Prostate gland (tissue), 2 donors: Measurements from ENCODE around the gene SHROOM2. TPM values are rescaled to one million over a fixed set of nuclear protein-coding genes. Genes with fewer than 3 reads are reported as not detected.

Experiments used
- DNase-seq: peaks from one replicate; pipeline ENCODE4 v3.0.0-alpha.2; 2019; ENCODE audit warnings: low spot score
- H3K27ac ChIP-seq, 2 donors: fragments of 200-600 bp; sonication (generic); 2 replicates each; pipeline ENCODE4 v1.5.1; 2017 to 2019
- H3K27me3 ChIP-seq: fragments of 200-600 bp; sonication (generic); replicated peaks from 2 replicates; pipeline ENCODE4 v1.5.1; 2019; ENCODE audit not compliant: insufficient read depth
- H3K36me3 ChIP-seq, 2 donors: fragments of 200-600 bp; sonication (generic); 1 replicate in 1 of 2; 2 replicates in 1 of 2; pipeline versions ENCODE4 v1.5.1 to v1.8.1; 2017 to 2019
- H3K4me1 ChIP-seq: fragments of 200-600 bp; sonication (generic); replicated peaks from 2 replicates; pipeline ENCODE4 v1.5.1; 2019
- H3K4me3 ChIP-seq, 2 donors: fragments of 200-600 bp; sonication (generic); 2 replicates each; pipeline ENCODE4 v1.5.1; 2017 to 2019
- H3K9me3 ChIP-seq: fragments of 200-600 bp; sonication (generic); 2 replicates; pipeline ENCODE4 v1.5.1; 2017
- POLR2A ChIP-seq: fragments of 450-650 bp; IDR thresholded peaks from one replicate; pipeline ENCODE4 v1.6.1; 2016; ENCODE audit warnings: antibody characterized with exemption, mild to moderate bottlenecking
- POLR2AphosphoS5 ChIP-seq: sonication (generic); formaldehyde crosslinking; IDR thresholded peaks from one replicate; pipeline ENCODE4 v1.6.1; 2017; ENCODE audit warnings: antibody characterized with exemption
- WGBS: methylation state at CpG from one replicate; pipeline ENCODE4 v1.1.5; 2018; 5-methylcytosine and 5-hydroxymethylcytosine counted together
- intact Hi-C: fragments of 100-400 bp; cut with DNase I; formaldehyde crosslinking; loops from one replicate; pipeline ENCODE4 v1.14.2; 2022
- total RNA-seq, 2 donors: library from RNA; depleted of rRNA; stranded (reverse); fragments of >200 nt; gene quantifications; one replicate each; pipeline ENCODE4 v1.1.0, GENCODE V29; 2016
- TF ChIP-seq, protein P1 (sequence below), 4 experiments: fragments of 200-600 bp in 2 of 4; fragments of 450-650 bp in 2 of 4; sonication (generic) in 2 of 4; IDR thresholded peaks; 1 replicate in 3 of 4; 2 replicates in 1 of 4; pipeline ENCODE4 v1.5.1; 2016 to 2019; ENCODE audit warnings: antibody characterized with exemption in 4 of 4, mild to moderate bottlenecking in 2 of 4, moderate library complexity in 2 of 4

The SHROOM2 gene
- total RNA-seq, 2 donors from 2014 or later: 36.8 to 71.3 TPM

DNA sequence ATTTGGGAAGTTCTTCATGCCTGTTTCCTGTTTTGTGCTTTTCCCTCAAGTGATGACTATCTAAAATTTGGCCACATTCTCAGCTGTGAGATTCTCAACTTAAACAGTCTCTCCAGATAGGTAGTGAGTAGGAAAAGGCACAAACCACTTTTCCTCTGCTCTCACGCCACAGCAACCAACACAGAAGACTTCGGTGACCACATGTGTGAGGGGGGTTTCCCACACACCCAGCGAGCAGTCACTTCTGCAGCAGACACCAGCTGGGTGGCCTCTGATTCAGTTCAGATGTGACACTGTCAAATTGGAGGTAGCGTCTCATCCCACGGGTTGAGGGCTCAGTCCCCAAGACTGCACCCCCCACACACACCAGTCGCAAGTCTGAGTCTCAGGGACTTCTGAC, 155.9 kb downstream of the SHROOM2 start:
- Histone ChIP-seq H3K27ac (no peak overlapping the region), H3K36me3 (no peaks in the 10 kb centered on the region), H3K4me1 (no peaks in the 10 kb centered on the region), H3K4me3 (no peak overlapping the region), H3K27me3 (no peaks in the 10 kb centered on the region), H3K9me3 (no peaks in the 10 kb centered on the region)
- DNase-seq: no peak
- intact Hi-C loops: no loop called here
- no peak for TF ChIP-seq POLR2AphosphoS5
- TF ChIP-seq POLR2A: no peak
- TF ChIP-seq, protein P1, sequence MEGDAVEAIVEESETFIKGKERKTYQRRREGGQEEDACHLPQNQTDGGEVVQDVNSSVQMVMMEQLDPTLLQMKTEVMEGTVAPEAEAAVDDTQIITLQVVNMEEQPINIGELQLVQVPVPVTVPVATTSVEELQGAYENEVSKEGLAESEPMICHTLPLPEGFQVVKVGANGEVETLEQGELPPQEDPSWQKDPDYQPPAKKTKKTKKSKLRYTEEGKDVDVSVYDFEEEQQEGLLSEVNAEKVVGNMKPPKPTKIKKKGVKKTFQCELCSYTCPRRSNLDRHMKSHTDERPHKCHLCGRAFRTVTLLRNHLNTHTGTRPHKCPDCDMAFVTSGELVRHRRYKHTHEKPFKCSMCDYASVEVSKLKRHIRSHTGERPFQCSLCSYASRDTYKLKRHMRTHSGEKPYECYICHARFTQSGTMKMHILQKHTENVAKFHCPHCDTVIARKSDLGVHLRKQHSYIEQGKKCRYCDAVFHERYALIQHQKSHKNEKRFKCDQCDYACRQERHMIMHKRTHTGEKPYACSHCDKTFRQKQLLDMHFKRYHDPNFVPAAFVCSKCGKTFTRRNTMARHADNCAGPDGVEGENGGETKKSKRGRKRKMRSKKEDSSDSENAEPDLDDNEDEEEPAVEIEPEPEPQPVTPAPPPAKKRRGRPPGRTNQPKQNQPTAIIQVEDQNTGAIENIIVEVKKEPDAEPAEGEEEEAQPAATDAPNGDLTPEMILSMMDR (IDR thresholded peaks at IDR 0.05): no peak
- WGBS: 79% methylated on average over 6 of the region's 6 CpGs

DNA sequence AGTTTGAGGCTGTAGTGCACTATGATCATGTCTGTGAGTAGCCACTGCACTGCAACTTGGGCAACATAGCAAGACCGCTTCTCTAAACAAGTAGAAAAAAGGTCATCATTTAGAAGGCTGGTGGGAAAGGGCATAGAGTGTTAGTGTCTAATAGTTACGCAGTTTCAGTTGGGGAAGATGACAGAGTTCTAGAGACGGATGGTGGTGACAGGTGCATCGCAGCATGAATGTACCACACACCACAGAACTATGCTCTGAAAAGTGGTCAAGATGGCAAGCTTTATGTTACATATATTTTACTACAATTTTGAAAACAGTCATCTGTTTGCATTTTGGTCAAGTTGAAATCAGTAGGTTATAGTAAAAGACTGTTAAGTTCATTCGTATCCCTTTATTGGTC, 157.2 kb downstream of the SHROOM2 start:
- DNase-seq: no peak
- 90% methylated on average over 5 of the region's 5 CpGs for WGBS

DNA sequence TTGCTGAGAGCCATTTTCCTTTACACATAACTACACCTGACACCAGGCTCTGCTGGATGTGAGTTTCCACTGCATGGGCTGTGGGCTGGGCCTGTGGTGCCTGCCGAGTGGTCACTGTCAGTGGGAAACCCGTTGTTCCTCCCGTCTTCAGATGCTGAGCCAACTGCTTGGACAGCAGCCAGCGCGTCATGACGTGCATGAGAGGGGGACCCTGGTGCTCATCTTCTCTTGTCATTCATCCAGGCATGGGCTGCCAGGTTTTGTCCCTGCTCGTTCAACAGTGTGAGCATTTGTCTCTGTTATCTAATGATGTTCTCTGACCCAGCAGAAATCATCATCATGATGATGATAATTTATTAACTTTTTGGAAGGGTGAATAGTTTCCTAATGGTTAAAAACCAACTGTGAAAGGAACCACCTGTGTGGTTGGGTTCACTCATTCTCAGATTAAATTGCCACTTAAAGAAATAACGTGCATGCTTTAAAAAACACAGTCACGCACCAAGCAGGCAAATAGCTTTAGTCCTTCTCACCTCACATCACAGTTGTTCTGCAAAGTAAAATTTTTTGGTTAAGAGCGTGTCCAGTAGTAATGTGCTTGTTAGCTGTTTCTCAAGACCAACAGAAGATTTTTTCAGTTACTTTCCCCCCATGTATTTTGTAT, 161.0 kb downstream of the SHROOM2 start:
- TF ChIP-seq POLR2AphosphoS5: no peak
- no peak for TF ChIP-seq POLR2A
- TF ChIP-seq, protein P1 (IDR thresholded peaks at IDR 0.05): no peak
- Histone ChIP-seq H3K4me1 (no peaks in the 10 kb centered on the region), H3K27ac (no peak overlapping the region), H3K27me3 (no peaks in the 10 kb centered on the region), H3K9me3 (no peaks in the 10 kb centered on the region), H3K36me3 (no peaks in the 10 kb centered on the region), H3K4me3 (no peak overlapping the region)
- intact Hi-C loops: no loop called here
- DNase-seq: no peak
- WGBS: 61% methylated on average over 10 of the region's 10 CpGs

More for the DNA sequence above, 157.2 kb downstream of the SHROOM2 start:
- no peaks in the 10 kb centered on the region for H3K27me3 ChIP-seq
- no peaks in the 10 kb centered on the region for H3K36me3 ChIP-seq
- TF ChIP-seq POLR2AphosphoS5: no peak
- TF ChIP-seq POLR2A: no peak
- TF ChIP-seq, protein P1 (IDR thresholded peaks at IDR 0.05): no peak
- intact Hi-C loops: no loop called here
- H3K9me3 ChIP-seq: no peaks in the 10 kb centered on the region
- no peaks in the 10 kb centered on the region for H3K4me1 ChIP-seq
- H3K4me3 ChIP-seq: no peak overlapping the region
- no peak overlapping the region for H3K27ac ChIP-seq

DNA sequence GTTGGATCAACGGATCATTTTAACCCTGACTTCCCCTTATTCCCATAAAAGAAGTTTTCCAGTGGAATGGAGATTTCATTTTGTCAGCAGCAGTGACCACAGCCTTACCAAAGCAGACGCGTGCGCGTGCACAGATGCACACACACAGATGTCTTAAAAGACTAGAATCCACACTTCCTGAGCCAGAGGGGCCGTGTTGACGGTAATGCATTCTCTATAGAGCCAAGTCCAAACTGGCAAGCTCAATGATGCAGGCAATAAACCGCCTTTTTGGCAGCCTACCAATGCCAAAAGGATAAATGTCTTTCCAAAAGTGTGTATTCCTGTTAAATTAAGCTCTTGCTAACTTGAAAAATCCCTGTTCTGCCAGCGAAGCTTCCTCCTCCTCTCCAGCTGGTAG, 162.2 kb downstream of the SHROOM2 start:
- Histone ChIP-seq H3K27ac (no peak overlapping the region), H3K4me3 (no peak overlapping the region), H3K4me1 (no peaks in the 10 kb centered on the region), H3K27me3 (no peaks in the 10 kb centered on the region), H3K36me3 (no peaks in the 10 kb centered on the region), H3K9me3 (no peaks in the 10 kb centered on the region)
- peak; percentile 18 for DNase-seq
- TF ChIP-seq, protein P1 (IDR thresholded peaks at IDR 0.05): no peak
- TF ChIP-seq POLR2A (no peak), POLR2AphosphoS5 (no peak)
- WGBS: 26% methylated on average over 9 of the region's 9 CpGs
- intact Hi-C loops: no loop called here

DNA sequence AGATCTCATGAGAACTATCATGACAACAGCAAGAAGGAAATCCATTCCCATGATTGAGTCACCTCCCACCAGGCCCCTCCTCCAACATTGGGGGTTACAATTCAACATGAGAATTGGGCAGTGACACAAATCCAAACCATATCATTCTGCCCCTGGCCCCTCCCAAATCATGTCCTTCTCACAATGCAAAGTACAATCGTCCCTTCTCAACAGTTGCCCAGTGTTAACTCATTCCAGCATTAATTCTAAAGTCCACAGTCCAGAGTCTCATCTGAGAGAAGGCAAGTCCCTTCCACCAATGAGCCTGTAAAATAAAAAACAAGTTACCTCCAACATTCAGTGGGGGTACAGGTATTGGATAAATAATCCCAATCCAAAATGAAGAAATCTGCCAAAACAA, 166.1 kb downstream of the SHROOM2 start:
- intact Hi-C loops: no loop called here
- no peaks in the 10 kb centered on the region for H3K36me3 ChIP-seq
- WGBS: 67% methylated on average over 1 of the region's 1 CpG
- DNase-seq: no peak
- H3K27me3 ChIP-seq: no peaks in the 10 kb centered on the region
- TF ChIP-seq, protein P1 (IDR thresholded peaks at IDR 0.05): no peak
- TF ChIP-seq POLR2A (no peak), POLR2AphosphoS5 (no peak)
- no peak overlapping the region for H3K4me3 ChIP-seq
- no peaks in the 10 kb centered on the region for H3K9me3 ChIP-seq
- no peaks in the 10 kb centered on the region for H3K4me1 ChIP-seq
- no peak overlapping the region for H3K27ac ChIP-seq
